Hepatocyte (in vitro differentiated cells): Measurements from ENCODE around the gene PALD1. TPM values are rescaled to one million over a fixed set of nuclear protein-coding genes. Genes with fewer than 3 reads are reported as not detected.

Experiments
- DNase-seq: peaks from one replicate; pipeline ENCODE4 v3.0.0-alpha.2; 2016; ENCODE audit warnings: low spot score
- H2AFZ ChIP-seq: fragments of 200-600 bp; sonication (generic); 2 replicates; pipeline ENCODE4 v1.6.0; 2016; ENCODE audit warnings: antibody characterized with exemption, mild to moderate bottlenecking
- H3K27ac ChIP-seq: fragments of 200-600 bp; sonication (generic); 2 replicates; pipeline ENCODE4 v1.5.1; 2016; ENCODE audit warnings: mild to moderate bottlenecking
- H3K27me3 ChIP-seq: fragments of 200-600 bp; sonication (generic); 2 replicates; pipeline ENCODE4 v1.6.1; 2016
- H3K36me3 ChIP-seq: fragments of 200-600 bp; sonication (generic); replicated peaks from 2 replicates; pipeline ENCODE4 v1.5.1; 2016; ENCODE audit warnings: low read depth; ENCODE audit not compliant: insufficient read depth
- H3K4me1 ChIP-seq: fragments of 200-600 bp; sonication (generic); 2 replicates; pipeline ENCODE4 v1.5.1; 2016; ENCODE audit warnings: mild to moderate bottlenecking, moderate library complexity; ENCODE audit not compliant: insufficient read depth
- H3K4me2 ChIP-seq: fragments of 200-600 bp; sonication (generic); 2 replicates; pipeline ENCODE4 v1.6.0; 2016
- H3K4me3 ChIP-seq: fragments of 200-600 bp; sonication (generic); 2 replicates; pipeline ENCODE4 v1.5.1; 2016; ENCODE audit warnings: mild to moderate bottlenecking
- H3K79me2 ChIP-seq: fragments of 200-600 bp; sonication (generic); 2 replicates; pipeline ENCODE4 v1.6.0; 2017; ENCODE audit warnings: mild to moderate bottlenecking
- H3K9me2 ChIP-seq: fragments of 200-600 bp; sonication (generic); replicated peaks from 2 replicates; pipeline ENCODE4 v1.6.0; 2017; ENCODE audit warnings: mild to moderate bottlenecking; ENCODE audit not compliant: insufficient read depth
- H3K9me3 ChIP-seq: fragments of 200-600 bp; sonication (generic); 2 replicates; pipeline ENCODE4 v1.5.1; 2016; ENCODE audit warnings: low read depth, mild to moderate bottlenecking
- H4K20me1 ChIP-seq: fragments of 200-600 bp; sonication (generic); 2 replicates; pipeline ENCODE4 v1.6.0; 2016; ENCODE audit warnings: mild to moderate bottlenecking; ENCODE audit not compliant: insufficient read depth, poor library complexity, severe bottlenecking
- CTCF ChIP-seq: fragments of 200-600 bp; sonication (generic); IDR thresholded peaks from 2 replicates; pipeline ENCODE4 v1.5.1; 2016; ENCODE audit warnings: antibody characterized with exemption, mild to moderate bottlenecking; ENCODE audit not compliant: poor library complexity
- EZH2 ChIP-seq: fragments of 200-600 bp; sonication (generic); IDR thresholded peaks from 2 replicates; pipeline ENCODE4 v1.6.1; 2016; ENCODE audit warnings: antibody characterized with exemption, mild to moderate bottlenecking, borderline replicate concordance
- EZH2phosphoT487 ChIP-seq: fragments of 200-600 bp; sonication (generic); IDR thresholded peaks from one replicate; pipeline ENCODE4 v1.6.1; 2018; ENCODE audit warnings: antibody characterized with exemption, mild to moderate bottlenecking, low read depth, moderate library complexity; ENCODE audit not compliant: unreplicated experiment, severe bottlenecking
- WGBS: methylation state at CpG from one replicate; pipeline ENCODE4 v1.1.6; 2016; ENCODE audit warnings: low lambda C conversion rate; ENCODE audit errors: missing lambda C conversion rate; 5-methylcytosine and 5-hydroxymethylcytosine counted together
- polyA plus RNA-seq: library from polyadenylated mRNA; unstranded; fragments of >200 nt; fragmentation: Nextera tagmentation; extraction: Ambion mirVana; gene quantifications from 2 replicates; pipeline ENCODE4 v1.2.1, GENCODE V29; 2016
- total RNA-seq: library from RNA; depleted of rRNA; stranded (reverse); fragments of >200 nt; gene quantifications from 2 replicates; pipeline ENCODE4 v1.2.3, GENCODE V29; 2014

PALD1 gene
- total and polyA plus RNA-seq, 2 experiments from 2014 or later, result 1.3 to 2.2 TPM

GRCh38 chr10:70499836-70500167 lies 21.2 kb downstream of the PALD1 start:
- WGBS, result 91% methylated on average over 4 of the region's 4 CpGs
- Histone ChIP-seq H4K20me1 (no peaks in the 10 kb centered on the region), H3K9me2 (no peaks in the 10 kb centered on the region), H3K36me3 (no peaks in the 10 kb centered on the region), H3K27me3 (no peaks in the 10 kb centered on the region), H3K79me2 (no peaks in the 10 kb centered on the region), H3K27ac (no peak overlapping the region), H3K4me1 (peaks cover 6% of the 10 kb centered on the region), H3K9me3 (no peaks in the 10 kb centered on the region), H3K4me2 (no peak overlapping the region), H2AFZ (no peak overlapping the region), H3K4me3 (no peak overlapping the region)
- TF ChIP-seq CTCF, result no peak
- TF ChIP-seq EZH2phosphoT487, result no peak
- no peak for TF ChIP-seq EZH2
- DNase-seq, result no peak

- no peaks in the 10 kb centered on the region for H3K27me3 ChIP-seq
- peaks cover 6% of the 10 kb centered on the region for H3K4me1 ChIP-seq
- no peaks in the 10 kb centered on the region for H3K9me2 ChIP-seq
These were observed 21.8 kb downstream of the PALD1 start for GRCh38 chr10:70500368-70500767.

GRCh38 chr10:70500812-70501301 lies 22.3 kb downstream of the PALD1 start:
- H3K9me3 ChIP-seq, result no peaks in the 10 kb centered on the region
- H3K4me3 ChIP-seq, result no peak overlapping the region
- no peaks in the 10 kb centered on the region for H3K9me2 ChIP-seq
- WGBS, result 64% methylated on average over 4 of the region's 4 CpGs
- H3K4me1 ChIP-seq, result peaks cover 6% of the 10 kb centered on the region
- H3K36me3 ChIP-seq, result no peaks in the 10 kb centered on the region
- DNase-seq, result no peak
- H2AFZ ChIP-seq, result no peak overlapping the region
- no peaks in the 10 kb centered on the region for H3K79me2 ChIP-seq
- H3K4me2 ChIP-seq, result no peak overlapping the region
- no peaks in the 10 kb centered on the region for H3K27me3 ChIP-seq
- H3K27ac ChIP-seq, result no peak overlapping the region
- TF ChIP-seq EZH2phosphoT487 (no peak), EZH2 (no peak)
- H4K20me1 ChIP-seq, result no peaks in the 10 kb centered on the region

More at GRCh38 chr10:70500368-70500767, 21.8 kb downstream of the PALD1 start:
- Histone ChIP-seq H4K20me1 (no peaks in the 10 kb centered on the region), H3K4me2 (no peak overlapping the region), H3K79me2 (no peaks in the 10 kb centered on the region), H3K27ac (no peak overlapping the region), H3K36me3 (no peaks in the 10 kb centered on the region), H3K4me3 (no peak overlapping the region), H2AFZ (no peak overlapping the region), H3K9me3 (no peaks in the 10 kb centered on the region)
- TF ChIP-seq EZH2, result no peak
- no peak for TF ChIP-seq EZH2phosphoT487
- TF ChIP-seq CTCF, result no peak
- WGBS, result 95% methylated on average over 9 of the region's 9 CpGs
- DNase-seq, result no peak

- H2AFZ ChIP-seq, result no peak overlapping the region
- no peaks in the 10 kb centered on the region for H3K9me2 ChIP-seq
- TF ChIP-seq CTCF (no peak), EZH2phosphoT487 (no peak), EZH2 (no peak)
- no peaks in the 10 kb centered on the region for H3K79me2 ChIP-seq
- no peaks in the 10 kb centered on the region for H3K9me3 ChIP-seq
- H3K4me1 ChIP-seq, result peaks cover 6% of the 10 kb centered on the region
- no peak for DNase-seq
- H3K4me2 ChIP-seq, result no peak overlapping the region
- no peaks in the 10 kb centered on the region for H3K36me3 ChIP-seq
- 96% methylated on average over 3 of the region's 3 CpGs for WGBS
- H4K20me1 ChIP-seq, result no peaks in the 10 kb centered on the region
- H3K27me3 ChIP-seq, result no peaks in the 10 kb centered on the region
- no peak overlapping the region for H3K27ac ChIP-seq
- H3K4me3 ChIP-seq, result no peak overlapping the region
These were observed 23.8 kb downstream of the PALD1 start for GRCh38 chr10:70502406-70502805.
